ENCODE measurements around the gene SORL1.

DNA sequence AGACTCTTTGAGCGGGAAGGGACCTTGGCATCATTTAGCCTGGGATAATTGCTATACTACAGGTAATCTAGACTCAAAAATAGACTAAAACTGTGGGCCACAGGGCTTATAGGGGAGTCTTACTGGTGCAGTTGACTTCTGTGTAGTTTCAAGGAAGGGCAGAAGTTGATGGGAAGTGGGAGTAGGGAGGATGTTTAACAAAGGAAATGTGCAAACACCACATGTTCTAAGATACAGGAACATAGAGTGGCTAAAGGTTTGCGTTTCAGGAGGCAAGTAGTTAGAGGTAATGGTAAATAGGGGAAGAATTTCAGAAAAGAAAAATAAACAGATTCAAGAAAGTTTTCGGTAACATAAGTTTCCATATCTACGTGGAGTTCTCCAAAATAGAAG lies 14.4 kb upstream of the SORL1 start:
- TF ChIP-seq CTCF (IDR thresholded peaks at IDR 0.05) (no peak), POLR2A (IDR thresholded peaks at IDR 0.05) (no peak)
